Activated T-helper 2 cell treated with anti-CD3 and anti-CD28 coated beads, Interferon-gamma antibody, Interleukin-2, Interleukin-4, amounts not matched to agents 10 μg/mL and 5 μg/mL and 100 μg/mL, durations not matched to agents 14 hours and 24 hours and 36 hours (primary cell): ENCODE measurements around the gene FILIP1. TPM values are rescaled to one million over a fixed set of nuclear protein-coding genes. Genes with fewer than 3 reads are reported as not detected.

Experiments
- DNase-seq: peaks from one replicate; pipeline ENCODE4 v3.0.0; 2021; ENCODE audit warnings: low spot score
- H3K27ac Mint-ChIP-seq: one replicate; pipeline ENCODE4 v1.8.0; 2021; ENCODE audit warnings: mixed read lengths
- H3K27me3 Mint-ChIP-seq: one replicate; pipeline ENCODE4 v1.8.0; 2021; ENCODE audit warnings: low read depth, mixed read lengths
- H3K36me3 Mint-ChIP-seq: one replicate; pipeline ENCODE4 v1.8.0; 2021; ENCODE audit warnings: low read depth, mixed read lengths
- H3K4me1 Mint-ChIP-seq: one replicate; pipeline ENCODE4 v1.8.0; 2021; ENCODE audit warnings: low read depth, mixed read lengths
- H3K4me3 Mint-ChIP-seq: one replicate; pipeline ENCODE4 v1.8.0; 2021; ENCODE audit warnings: low read depth, mild to moderate bottlenecking, moderate library complexity, mixed read lengths
- H3K9me3 Mint-ChIP-seq: one replicate; pipeline ENCODE4 v1.8.0; 2021; ENCODE audit warnings: mixed read lengths
- intact Hi-C: fragments of 100-400 bp; cut with micrococcal nuclease; formaldehyde crosslinking; loops from one replicate; pipeline ENCODE4 v1.15.1; 2023
- total RNA-seq: library from RNA; stranded (reverse); gene quantifications from 2 replicates; pipeline ENCODE4 v1.2.3, GENCODE V29; 2022

FILIP1 gene, protein sequence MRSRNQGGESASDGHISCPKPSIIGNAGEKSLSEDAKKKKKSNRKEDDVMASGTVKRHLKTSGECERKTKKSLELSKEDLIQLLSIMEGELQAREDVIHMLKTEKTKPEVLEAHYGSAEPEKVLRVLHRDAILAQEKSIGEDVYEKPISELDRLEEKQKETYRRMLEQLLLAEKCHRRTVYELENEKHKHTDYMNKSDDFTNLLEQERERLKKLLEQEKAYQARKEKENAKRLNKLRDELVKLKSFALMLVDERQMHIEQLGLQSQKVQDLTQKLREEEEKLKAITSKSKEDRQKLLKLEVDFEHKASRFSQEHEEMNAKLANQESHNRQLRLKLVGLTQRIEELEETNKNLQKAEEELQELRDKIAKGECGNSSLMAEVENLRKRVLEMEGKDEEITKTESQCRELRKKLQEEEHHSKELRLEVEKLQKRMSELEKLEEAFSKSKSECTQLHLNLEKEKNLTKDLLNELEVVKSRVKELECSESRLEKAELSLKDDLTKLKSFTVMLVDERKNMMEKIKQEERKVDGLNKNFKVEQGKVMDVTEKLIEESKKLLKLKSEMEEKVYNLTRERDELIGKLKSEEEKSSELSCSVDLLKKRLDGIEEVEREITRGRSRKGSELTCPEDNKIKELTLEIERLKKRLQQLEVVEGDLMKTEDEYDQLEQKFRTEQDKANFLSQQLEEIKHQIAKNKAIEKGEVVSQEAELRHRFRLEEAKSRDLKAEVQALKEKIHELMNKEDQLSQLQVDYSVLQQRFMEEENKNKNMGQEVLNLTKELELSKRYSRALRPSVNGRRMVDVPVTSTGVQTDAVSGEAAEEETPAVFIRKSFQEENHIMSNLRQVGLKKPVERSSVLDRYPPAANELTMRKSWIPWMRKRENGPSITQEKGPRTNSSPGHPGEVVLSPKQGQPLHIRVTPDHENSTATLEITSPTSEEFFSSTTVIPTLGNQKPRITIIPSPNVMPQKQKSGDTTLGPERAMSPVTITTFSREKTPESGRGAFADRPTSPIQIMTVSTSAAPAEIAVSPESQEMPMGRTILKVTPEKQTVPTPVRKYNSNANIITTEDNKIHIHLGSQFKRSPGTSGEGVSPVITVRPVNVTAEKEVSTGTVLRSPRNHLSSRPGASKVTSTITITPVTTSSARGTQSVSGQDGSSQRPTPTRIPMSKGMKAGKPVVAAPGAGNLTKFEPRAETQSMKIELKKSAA (N-terminal part only)
- not detected in 2 replicates for total RNA-seq

DNA sequence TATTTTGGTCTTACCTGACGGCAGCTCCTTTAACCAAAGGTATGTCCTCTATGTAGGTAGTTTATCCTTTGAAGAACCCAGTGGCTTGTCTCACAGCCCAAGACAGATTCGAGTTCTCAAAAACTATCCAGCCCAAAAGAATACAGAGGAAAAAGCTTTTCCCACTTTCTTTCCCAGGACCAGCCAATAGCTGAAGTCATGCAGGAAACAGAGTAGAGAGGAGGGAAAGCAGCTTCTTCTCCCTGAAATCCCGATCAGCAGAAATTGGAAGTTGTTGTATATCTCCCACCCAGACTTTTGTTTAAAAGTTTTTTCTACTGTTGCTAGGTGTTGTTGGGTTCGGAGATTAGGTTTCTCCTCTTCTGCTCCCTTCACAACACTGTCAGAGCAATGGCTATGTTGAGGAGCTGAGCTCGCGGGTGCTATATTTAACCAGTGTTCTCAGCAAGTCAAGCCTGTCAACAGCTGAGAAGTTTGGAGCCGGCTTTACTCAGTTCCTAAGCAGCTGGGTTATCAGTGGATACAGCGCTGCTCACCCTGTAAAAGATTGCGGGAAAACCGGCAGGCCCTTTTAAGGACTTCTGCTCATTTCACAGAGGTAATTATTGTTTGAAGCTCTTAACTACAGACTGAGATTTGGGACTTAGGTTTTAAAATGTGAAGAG, at the start of gene FILIP1:
FILIP1 (minus strand) TSS at position 401 of the 665 bp plus-strand sequence. CDS start 78,828 bp downstream, outside the sequence.
- H3K4me3 Mint-ChIP-seq = no peak within 1 kb of the TSS
- intact Hi-C loops = no loop called here
- no peak for DNase-seq
- peaks cover 50% of the 10 kb centered on the region for H3K27me3 Mint-ChIP-seq
- H3K27ac Mint-ChIP-seq = no peak within 1 kb of the TSS
- H3K4me1 Mint-ChIP-seq = peaks cover 16% of the 10 kb centered on the region
- H3K9me3 Mint-ChIP-seq = no peaks in the 10 kb centered on the region
- no peaks in the 10 kb centered on the region for H3K36me3 Mint-ChIP-seq

DNA sequence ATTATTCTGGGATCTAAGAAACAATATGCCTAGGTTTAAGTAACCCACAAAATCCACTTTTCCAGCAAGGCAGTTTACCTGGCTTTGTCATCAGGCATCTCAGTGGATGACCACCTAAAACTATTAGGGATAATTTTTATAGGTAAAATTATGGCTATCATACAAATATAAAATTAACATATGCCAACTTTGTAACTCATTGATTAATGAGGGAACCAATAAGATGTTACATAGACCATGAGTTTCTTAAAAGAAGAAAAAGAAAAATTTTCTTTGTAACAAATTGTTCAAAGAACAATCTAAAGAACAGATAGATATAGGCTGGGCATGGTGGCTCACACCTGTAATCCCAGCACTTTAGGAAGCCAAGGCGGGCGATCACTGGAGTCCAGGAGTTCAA, 49.7 kb upstream of the FILIP1 start:
- H3K4me1 Mint-ChIP-seq = no peaks in the 10 kb centered on the region
- no peak overlapping the region for H3K27ac Mint-ChIP-seq
- DNase-seq = no peak
- intact Hi-C loops = no loop called here
- H3K9me3 Mint-ChIP-seq = no peaks in the 10 kb centered on the region
- no peaks in the 10 kb centered on the region for H3K36me3 Mint-ChIP-seq
- peaks cover 17% of the 10 kb centered on the region for H3K27me3 Mint-ChIP-seq
- no peak overlapping the region for H3K4me3 Mint-ChIP-seq

DNA sequence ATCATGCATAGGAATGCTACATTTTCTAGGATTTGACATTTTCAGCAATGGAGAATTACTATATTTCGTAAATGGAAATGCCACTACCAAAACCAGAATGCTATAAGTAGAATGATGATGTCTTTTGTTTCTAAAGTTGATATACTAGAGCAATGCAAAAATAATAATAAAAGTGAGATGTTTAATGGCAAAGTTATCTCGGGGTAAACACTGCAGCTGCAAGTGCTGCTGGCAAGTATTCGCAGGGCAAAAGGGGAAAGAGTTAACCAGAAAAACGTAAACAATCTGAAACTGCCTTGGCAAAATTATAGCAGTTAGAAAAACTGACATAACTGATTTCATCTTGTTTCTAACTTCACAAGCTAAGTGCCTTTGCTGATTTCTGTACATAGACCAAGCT, 45.5 kb upstream of the FILIP1 start:
- intact Hi-C loops = no loop called here
- Mint-ChIP-seq H3K9me3 (no peaks in the 10 kb centered on the region), H3K4me3 (no peak overlapping the region), H3K27me3 (peaks cover 23% of the 10 kb centered on the region), H3K27ac (no peak overlapping the region), H3K4me1 (no peaks in the 10 kb centered on the region), H3K36me3 (no peaks in the 10 kb centered on the region)
- DNase-seq = no peak

DNA sequence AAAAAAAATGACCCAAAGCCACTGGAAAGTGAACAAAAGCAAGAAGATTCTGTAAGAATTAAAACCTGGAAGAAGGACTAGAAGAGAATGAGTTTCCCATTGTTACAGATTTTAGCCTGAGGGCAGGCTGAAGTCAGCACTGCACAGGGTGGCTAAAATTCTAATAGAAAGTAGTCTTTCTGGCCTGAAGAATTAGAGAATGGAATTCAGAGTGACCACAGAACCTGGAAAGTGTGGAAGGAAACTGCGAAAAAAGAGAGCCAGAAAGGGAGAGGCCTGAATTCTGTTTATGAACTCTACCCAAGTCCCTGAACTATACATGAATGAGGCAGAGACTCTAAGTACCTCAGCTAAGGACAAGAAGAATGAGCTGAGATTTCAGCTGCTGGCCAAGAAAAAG, 38.9 kb upstream of the FILIP1 start:
- Mint-ChIP-seq H3K4me3 (no peak overlapping the region), H3K4me1 (no peaks in the 10 kb centered on the region), H3K27me3 (peaks cover 24% of the 10 kb centered on the region), H3K36me3 (no peaks in the 10 kb centered on the region), H3K27ac (no peak overlapping the region), H3K9me3 (no peaks in the 10 kb centered on the region)
- no peak for DNase-seq
- intact Hi-C loops = no loop called here

DNA sequence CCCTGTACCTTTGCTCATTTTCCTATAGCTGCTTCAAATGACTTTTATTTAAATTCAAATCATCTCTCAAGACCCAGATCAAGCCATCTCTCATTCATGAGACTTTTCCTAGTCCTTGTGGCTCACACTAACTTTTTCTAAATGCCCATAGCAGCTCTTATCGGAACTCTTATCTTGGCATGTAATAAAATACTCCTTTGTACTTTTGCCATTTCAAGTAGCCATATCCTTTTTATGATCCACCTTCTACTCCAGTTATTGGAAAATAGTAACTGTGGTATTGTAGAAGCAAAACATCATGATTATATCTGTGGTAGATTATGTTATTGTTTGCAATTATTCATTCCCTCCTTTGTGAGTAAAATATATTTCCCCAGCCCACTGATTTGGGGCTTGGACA, 37.6 kb upstream of the FILIP1 start:
- no peaks in the 10 kb centered on the region for H3K36me3 Mint-ChIP-seq
- no peaks in the 10 kb centered on the region for H3K4me1 Mint-ChIP-seq
- no peak for DNase-seq
- no peaks in the 10 kb centered on the region for H3K9me3 Mint-ChIP-seq
- peaks cover 29% of the 10 kb centered on the region for H3K27me3 Mint-ChIP-seq
- H3K4me3 Mint-ChIP-seq = no peak overlapping the region
- intact Hi-C loops = no loop called here
- no peak overlapping the region for H3K27ac Mint-ChIP-seq

DNA sequence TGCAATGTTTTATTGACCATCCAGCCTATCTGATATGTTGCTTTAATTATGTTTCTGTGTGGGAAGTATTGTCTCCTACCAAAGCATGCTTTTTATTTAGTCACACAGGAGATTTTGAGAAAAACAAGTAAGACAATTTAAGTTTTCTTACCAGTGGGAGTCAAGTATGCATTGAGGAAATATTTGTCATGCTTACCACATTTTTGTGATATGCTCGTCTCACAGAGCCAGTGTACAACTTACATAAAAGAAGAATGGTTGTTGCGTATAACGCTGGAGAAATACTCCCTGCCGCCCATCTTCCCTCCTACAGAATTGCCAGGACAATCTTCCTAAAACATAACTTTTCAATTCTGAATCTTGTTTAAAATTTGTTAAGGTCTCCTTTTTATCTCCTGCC, 37.1 kb upstream of the FILIP1 start:
- DNase-seq = no peak

DNA sequence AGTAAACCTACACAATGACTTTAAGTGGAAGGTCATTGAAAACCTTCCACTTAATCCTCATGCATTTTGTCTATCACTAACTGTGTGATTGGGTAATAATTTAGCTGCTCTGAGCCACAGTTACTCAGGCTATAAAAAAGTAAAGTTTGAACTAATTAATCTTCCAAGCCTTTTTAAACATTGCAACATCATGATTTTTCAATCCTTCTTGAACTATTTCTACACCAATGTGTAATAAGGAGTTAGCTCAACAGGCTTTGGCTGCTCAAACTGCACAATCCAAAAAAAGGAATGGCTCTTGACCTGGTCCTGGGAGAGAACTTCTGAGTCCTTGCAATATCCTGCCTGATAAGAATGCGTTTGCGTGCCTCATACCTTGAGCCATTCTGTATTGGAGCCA, 34.8 kb upstream of the FILIP1 start:
- DNase-seq = no peak
- no peaks in the 10 kb centered on the region for H3K4me1 Mint-ChIP-seq
- H3K4me3 Mint-ChIP-seq = no peak overlapping the region
- no peaks in the 10 kb centered on the region for H3K36me3 Mint-ChIP-seq
- intact Hi-C loops = loop anchor here (5.0 kb wide), 1 partner anchor 316 kb away; no protein-coding TSS in a partner anchor
- H3K27ac Mint-ChIP-seq = no peak overlapping the region
- no peaks in the 10 kb centered on the region for H3K9me3 Mint-ChIP-seq
- peaks cover 35% of the 10 kb centered on the region for H3K27me3 Mint-ChIP-seq

More for the DNA sequence above, 37.1 kb upstream of the FILIP1 start:
- intact Hi-C loops = no loop called here
- Mint-ChIP-seq H3K9me3 (no peaks in the 10 kb centered on the region), H3K4me1 (no peaks in the 10 kb centered on the region), H3K27ac (no peak overlapping the region), H3K4me3 (no peak overlapping the region), H3K36me3 (no peaks in the 10 kb centered on the region), H3K27me3 (peaks cover 29% of the 10 kb centered on the region)

DNA sequence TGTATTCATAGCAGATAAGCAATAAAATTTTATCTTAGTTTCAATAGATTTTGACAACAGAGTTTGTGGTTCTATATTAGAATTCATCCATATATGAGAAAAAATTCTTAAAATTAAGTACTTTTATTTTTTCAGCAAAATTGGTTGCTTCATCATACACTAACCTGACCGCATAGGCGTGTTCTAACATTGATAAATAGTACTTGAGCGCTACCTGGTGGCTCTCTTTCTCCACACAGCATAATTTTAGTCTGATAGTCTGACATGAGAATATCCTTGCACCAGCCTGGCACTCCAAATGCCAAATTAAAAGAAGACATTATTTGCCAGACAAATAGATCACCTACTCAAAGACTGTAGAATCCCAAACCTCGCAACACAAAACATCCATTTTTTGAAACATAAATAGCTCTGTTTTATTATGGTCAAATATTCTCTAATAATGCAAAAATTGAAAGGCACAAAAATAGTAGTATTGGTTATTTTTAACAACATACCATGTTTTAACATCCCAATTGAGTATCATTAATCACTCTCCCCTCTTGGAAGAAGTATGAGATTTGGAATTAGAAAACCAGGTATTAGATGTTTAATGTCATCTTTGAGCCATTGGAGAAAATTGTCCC, 33.0 kb upstream of the FILIP1 start:
- intact Hi-C loops = loop anchor here (1.0 to 5.0 kb wide), 3 partner anchors 229 to 314 kb away; no protein-coding TSS in a partner anchor
- Mint-ChIP-seq H3K4me3 (no peak overlapping the region), H3K27ac (no peak overlapping the region), H3K9me3 (no peaks in the 10 kb centered on the region), H3K27me3 (peaks cover 37% of the 10 kb centered on the region), H3K4me1 (no peaks in the 10 kb centered on the region), H3K36me3 (no peaks in the 10 kb centered on the region)
- DNase-seq = peak; percentile 28

DNA sequence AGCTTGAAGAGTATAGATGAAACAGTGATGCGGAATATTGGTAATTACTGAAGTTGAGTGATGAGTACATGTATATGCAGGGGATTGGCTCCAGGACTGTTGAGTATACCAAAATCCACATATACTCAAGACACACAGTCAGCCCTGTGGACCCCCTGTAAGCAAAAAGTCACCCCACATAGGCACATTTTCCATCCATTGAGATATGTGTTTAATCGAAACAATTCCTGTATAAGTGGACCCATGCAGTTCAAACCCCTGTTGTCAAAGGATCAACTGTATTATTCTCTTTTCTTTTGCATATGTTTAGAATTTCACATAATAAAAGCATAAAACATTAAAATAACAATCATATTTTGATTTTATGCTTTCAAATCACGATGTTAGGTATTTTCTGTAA, 32.1 kb upstream of the FILIP1 start:
- H3K27me3 Mint-ChIP-seq = peaks cover 32% of the 10 kb centered on the region
- no peak for DNase-seq
- H3K9me3 Mint-ChIP-seq = no peaks in the 10 kb centered on the region
- H3K4me1 Mint-ChIP-seq = no peaks in the 10 kb centered on the region
- no peak overlapping the region for H3K4me3 Mint-ChIP-seq
- no peaks in the 10 kb centered on the region for H3K36me3 Mint-ChIP-seq
- no peak overlapping the region for H3K27ac Mint-ChIP-seq
- intact Hi-C loops = loop anchor here (1.0 to 5.0 kb wide), 3 partner anchors 228 to 313 kb away; no protein-coding TSS in a partner anchor

DNA sequence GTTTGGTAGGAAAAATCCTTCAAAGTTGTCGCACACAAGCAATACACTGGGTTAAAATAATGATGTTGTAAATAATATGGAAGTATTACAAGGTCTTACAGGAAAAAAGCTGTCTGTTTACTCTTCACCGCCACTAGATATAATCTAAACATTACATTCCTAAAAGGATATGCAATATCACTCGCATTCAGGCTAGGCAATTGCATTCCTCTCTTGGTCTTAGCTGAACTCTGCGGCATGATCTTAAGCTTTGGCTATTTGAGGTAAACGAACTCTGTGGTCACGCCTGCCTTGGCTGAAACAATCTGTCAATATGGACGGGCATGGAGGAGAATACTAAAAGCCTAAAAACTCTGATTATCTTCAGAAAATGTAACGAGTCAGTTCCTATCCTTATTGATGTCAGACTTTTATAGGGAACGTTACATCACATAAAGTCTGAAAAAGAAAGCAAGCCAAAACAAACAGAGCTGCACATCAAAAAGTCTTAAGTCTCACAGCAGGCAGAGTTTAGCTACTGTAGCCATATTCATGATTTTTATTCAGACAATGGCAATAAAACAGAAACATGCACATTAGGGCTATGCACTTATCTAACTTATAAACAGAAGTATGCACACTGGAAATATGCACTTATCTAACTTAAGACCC, 30.8 kb upstream of the FILIP1 start:
- intact Hi-C loops = no loop called here
- Mint-ChIP-seq H3K27ac (no peak overlapping the region), H3K4me1 (no peaks in the 10 kb centered on the region), H3K9me3 (no peaks in the 10 kb centered on the region), H3K4me3 (no peak overlapping the region), H3K36me3 (no peaks in the 10 kb centered on the region), H3K27me3 (peaks cover 32% of the 10 kb centered on the region)
- DNase-seq = no peak

DNA sequence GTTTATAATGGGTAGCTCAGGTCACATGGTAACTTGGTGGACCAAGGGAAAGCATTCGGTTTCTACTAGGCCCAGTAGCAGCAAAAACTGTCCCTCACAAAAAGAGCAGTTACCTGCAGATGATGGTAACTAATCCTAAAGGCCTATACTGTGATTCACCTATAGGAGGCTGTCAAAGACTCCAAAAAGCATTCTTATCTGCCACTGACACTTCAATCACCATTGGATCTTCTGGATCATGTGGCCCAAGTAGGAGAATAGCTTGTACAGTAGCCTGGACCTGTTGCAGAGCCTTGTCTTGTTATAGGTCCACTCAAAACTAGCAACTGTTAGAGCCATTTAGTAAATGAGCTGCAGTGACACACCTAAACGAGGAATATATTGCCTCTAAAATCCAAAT, 23.2 kb upstream of the FILIP1 start:
- intact Hi-C loops = no loop called here
- no peaks in the 10 kb centered on the region for H3K4me1 Mint-ChIP-seq
- no peaks in the 10 kb centered on the region for H3K9me3 Mint-ChIP-seq
- no peak overlapping the region for H3K27ac Mint-ChIP-seq
- H3K36me3 Mint-ChIP-seq = no peaks in the 10 kb centered on the region
- H3K27me3 Mint-ChIP-seq = peaks cover 5% of the 10 kb centered on the region
- no peak for DNase-seq
- no peak overlapping the region for H3K4me3 Mint-ChIP-seq
